ENCODE data around the gene RHEBL1. TPM values are rescaled to one million over a fixed set of nuclear protein-coding genes. Genes with fewer than 3 reads are reported as not detected.

RHEBL1 gene
- total and polyA plus RNA-seq, 11 donors, result 0.19 to 2.0 (median 0.43) TPM; not detected in 5

GRCh38 chr12:49055978-49056754 is 13.6 kb downstream of the RHEBL1 start:
- intact Hi-C loops (cut with DNase I), result loop anchor here in 3 of 10 donors (5.0 kb wide), 2 partner anchors 34 to 39 kb away; partner anchors contain the start of gene PRKAG1 (in 2 of the 3)
- peak overlapping the region in 8 of 12 donors; percentile 3 to 99 (median 41) for H3K27ac ChIP-seq

GRCh38 chr12:49055092-49055491 is 14.7 kb downstream of the RHEBL1 start:
- TF ChIP-seq CTCF (IDR thresholded peaks at IDR 0.05) (no peak), POLR2A (IDR thresholded peaks at IDR 0.05) (no peak)
- H3K27ac ChIP-seq, result no peak overlapping the region
- WGBS, 4 donors, result 68 to 74% (median 72%) methylated on average over 4 of the region's 4 CpGs
- peak in 2 of 5 donors; percentile 1 to 4 for DNase-seq
- peaks cover 0 to 53% (median 50%) of the 10 kb centered on the region in 9 donors for H3K36me3 ChIP-seq
- no peak for ATAC-seq
- H3K27me3 ChIP-seq, result no peaks in the 10 kb centered on the region
- peaks cover 19 to 50% (median 39%) of the 10 kb centered on the region in 12 donors for H3K4me1 ChIP-seq
- peak overlapping the region in 1 of 12 donors; percentile 13 for H3K4me3 ChIP-seq
- intact Hi-C loops (cut with DNase I), result loop anchor here in 3 of 10 donors (5.0 kb wide), 2 partner anchors 33 to 38 kb away; partner anchors contain the start of gene PRKAG1 (in 2 of the 3)
- H3K9me3 ChIP-seq, result no peaks in the 10 kb centered on the region

More at GRCh38 chr12:49055978-49056754, 13.6 kb downstream of the RHEBL1 start:
- Histone ChIP-seq H3K9me3 (no peaks in the 10 kb centered on the region), H3K4me1 (peaks cover 19 to 52% (median 40%) of the 10 kb centered on the region in 12 donors), H3K36me3 (peaks cover 0 to 42% (median 40%) of the 10 kb centered on the region in 9 donors), H3K4me3 (peak overlapping the region in 8 of 12 donors; percentile 13 to 97 (median 93)), H3K27me3 (no peaks in the 10 kb centered on the region)
- ATAC-seq, result peak; percentile 47 to 71 (median 64)
- WGBS, 4 donors, result 42 to 49% (median 43%) methylated on average over 7 of the region's 7 CpGs
- no peak for TF ChIP-seq CTCF (IDR thresholded peaks at IDR 0.05)
- no peak for TF ChIP-seq POLR2A (IDR thresholded peaks at IDR 0.05)
- peak in 4 of 5 donors; percentile 59 to 74 (median 73) for DNase-seq

- peaks cover 19 to 50% (median 39%) of the 10 kb centered on the region in 12 donors for H3K4me1 ChIP-seq
- TF ChIP-seq POLR2A (IDR thresholded peaks at IDR 0.05), result no peak
- TF ChIP-seq CTCF (IDR thresholded peaks at IDR 0.05), result no peak
These were observed 15.3 kb downstream of the RHEBL1 start for GRCh38 chr12:49054524-49054923.

GRCh38 chr12:49054096-49054495 is 15.7 kb downstream of the RHEBL1 start:
- peaks cover 19 to 47% (median 39%) of the 10 kb centered on the region in 12 donors for H3K4me1 ChIP-seq
- H3K4me3 ChIP-seq, result no peak overlapping the region
- peak in 1 of 5 donors; percentile 17 for DNase-seq
- H3K27me3 ChIP-seq, result no peaks in the 10 kb centered on the region
- 88 to 93% (median 90%) methylated on average over 5 of the region's 5 CpGs for WGBS, 4 donors
- intact Hi-C loops (cut with DNase I), result no loop called here
- no peak for TF ChIP-seq POLR2A (IDR thresholded peaks at IDR 0.05)
- TF ChIP-seq CTCF (IDR thresholded peaks at IDR 0.05), result no peak
- H3K27ac ChIP-seq, result no peak overlapping the region
- no peak for ATAC-seq
- H3K9me3 ChIP-seq, result no peaks in the 10 kb centered on the region
- H3K36me3 ChIP-seq, result peaks cover 0 to 63% (median 60%) of the 10 kb centered on the region in 9 donors

More at GRCh38 chr12:49054524-49054923, 15.3 kb downstream of the RHEBL1 start:
- Histone ChIP-seq H3K27ac (no peak overlapping the region), H3K9me3 (no peaks in the 10 kb centered on the region), H3K36me3 (peaks cover 0 to 59% (median 56%) of the 10 kb centered on the region in 9 donors), H3K27me3 (no peaks in the 10 kb centered on the region), H3K4me3 (no peak overlapping the region)
- DNase-seq, result peak in 2 of 5 donors; percentile 8 to 21
- no peak for ATAC-seq
- 89 to 96% (median 90%) methylated on average over 4 to 10 of the region's 10 CpGs for WGBS, 4 donors
- intact Hi-C loops (cut with DNase I), result no loop called here

All from heart left ventricle (tissue), 16 donors.